Thoracic aorta (tissue), 2 donors: Measurements from ENCODE around the gene BRI3. TPM values are rescaled to one million over a fixed set of nuclear protein-coding genes. Genes with fewer than 3 reads are reported as not detected.

Experiments
- ATAC-seq: fragments of 150-250 bp; one replicate; pipeline ENCODE4 v1.8.0; 2017; ENCODE audit warnings: low read depth; ENCODE audit not compliant: insufficient number of reproducible peaks, low FRiP score
- DNase-seq: peaks from one replicate; pipeline ENCODE4 v3.0.0-alpha.2; 2020; ENCODE audit warnings: low spot score
- H3K27ac ChIP-seq, 2 donors: fragments of 200-600 bp; sonication (generic); 1 replicate in 1 of 2; 2 replicates in 1 of 2; pipeline ENCODE4 v1.5.1; 2016; ENCODE audit warnings: mild to moderate bottlenecking in 2 of 2, moderate library complexity in 2 of 2
- H3K27me3 ChIP-seq: fragments of 200-600 bp; sonication (generic); replicated peaks from 2 replicates; pipeline ENCODE4 v1.6.0; 2016; ENCODE audit warnings: mild to moderate bottlenecking; ENCODE audit not compliant: insufficient read depth
- H3K36me3 ChIP-seq: fragments of 200-600 bp; sonication (generic); one replicate; pipeline ENCODE4 v1.5.1; 2016
- H3K4me1 ChIP-seq, 2 donors: fragments of 200-600 bp; sonication (generic); 1 replicate in 1 of 2; 2 replicates in 1 of 2; pipeline versions ENCODE4 v1.5.1 to v1.6.0; 2016; ENCODE audit warnings: low read depth in 2 of 2, mild to moderate bottlenecking in 1 of 2; ENCODE audit not compliant: control insufficient read depth in 1 of 2
- H3K4me3 ChIP-seq: fragments of 200-600 bp; sonication (generic); 2 replicates; pipeline ENCODE4 v1.5.1; 2016; ENCODE audit warnings: mild to moderate bottlenecking
- H3K9me3 ChIP-seq: fragments of 200-600 bp; sonication (generic); 2 replicates; pipeline ENCODE4 v1.5.1; 2016
- CTCF ChIP-seq: fragments of 200-600 bp; sonication (generic); IDR thresholded peaks from one replicate; pipeline ENCODE4 v1.5.1; 2019; ENCODE audit warnings: antibody characterized with exemption
- total RNA-seq, 2 donors: library from RNA; depleted of rRNA; stranded (reverse); fragments of >200 nt; gene quantifications; one replicate each; pipeline versions ENCODE4 v1.1.0 to v1.2.3, GENCODE V29; 2016

BRI3 gene
- total RNA-seq, 2 donors from 2014 or later, result 95.1 to 104 TPM

- H3K36me3 ChIP-seq, result peaks cover 23% of the 10 kb centered on the region
Measured at GRCh38 chr7:98234429-98235147, 46.9 kb upstream of the BRI3 start.

GRCh38 chr7:98235901-98236300 is 45.6 kb upstream of the BRI3 start:
- DNase-seq (no peak), ATAC-seq (no peak)
- Histone ChIP-seq H3K36me3 (peaks cover 35% of the 10 kb centered on the region), H3K27ac (no peak overlapping the region), H3K9me3 (no peaks in the 10 kb centered on the region), H3K4me1 (no peaks in the 10 kb centered on the region), H3K4me3 (no peak overlapping the region), H3K27me3 (no peaks in the 10 kb centered on the region)
- TF ChIP-seq CTCF, result no peak

More at GRCh38 chr7:98234429-98235147, 46.9 kb upstream of the BRI3 start:
- no peak for ATAC-seq
- H3K9me3 ChIP-seq, result no peaks in the 10 kb centered on the region
- H3K4me1 ChIP-seq, result no peaks in the 10 kb centered on the region
- no peak for DNase-seq
- TF ChIP-seq CTCF, result no peak
- H3K4me3 ChIP-seq, result no peak overlapping the region
- H3K27me3 ChIP-seq, result no peaks in the 10 kb centered on the region
- no peak overlapping the region for H3K27ac ChIP-seq

GRCh38 chr7:98236355-98237185 is 44.9 kb upstream of the BRI3 start:
- Histone ChIP-seq H3K9me3 (no peaks in the 10 kb centered on the region), H3K27ac (no peak overlapping the region), H3K4me1 (no peaks in the 10 kb centered on the region), H3K36me3 (peaks cover 35% of the 10 kb centered on the region), H3K4me3 (no peak overlapping the region), H3K27me3 (no peaks in the 10 kb centered on the region)
- no peak for DNase-seq
- no peak for ATAC-seq
- no peak for TF ChIP-seq CTCF

- Histone ChIP-seq H3K4me3 (no peak overlapping the region), H3K4me1 (no peaks in the 10 kb centered on the region), H3K27ac (no peak overlapping the region), H3K9me3 (no peaks in the 10 kb centered on the region), H3K27me3 (no peaks in the 10 kb centered on the region), H3K36me3 (peaks cover 38% of the 10 kb centered on the region)
- no peak for DNase-seq
- no peak for TF ChIP-seq CTCF
- no peak for ATAC-seq
Measured at GRCh38 chr7:98238076-98238475, 43.4 kb upstream of the BRI3 start.

GRCh38 chr7:98238976-98239375 is 42.5 kb upstream of the BRI3 start:
- Histone ChIP-seq H3K9me3 (no peaks in the 10 kb centered on the region), H3K4me3 (no peak overlapping the region), H3K27me3 (no peaks in the 10 kb centered on the region), H3K27ac (no peak overlapping the region), H3K4me1 (no peaks in the 10 kb centered on the region), H3K36me3 (peaks cover 32% of the 10 kb centered on the region)
- DNase-seq, result no peak
- no peak for TF ChIP-seq CTCF
- no peak for ATAC-seq
